Endothelial cell (in vitro differentiated cells): ENCODE data around the gene ADGRV1. TPM values are rescaled to one million over a fixed set of nuclear protein-coding genes. Genes with fewer than 3 reads are reported as not detected.
"Not testable (repeated sequence)": the region's sequence is repeated elsewhere in the genome, so short reads cannot be mapped to it uniquely, and the experiment has no call there.

Experiments used
- DNase-seq: peaks from one replicate; pipeline ENCODE4 v3.0.0; 2021; ENCODE audit warnings: low spot score
- H3K27ac Mint-ChIP-seq: one replicate; pipeline ENCODE4 v1.8.0; 2021; ENCODE audit warnings: mixed read lengths, inconsistent platforms; ENCODE audit not compliant: unreplicated experiment
- H3K27me3 Mint-ChIP-seq: one replicate; pipeline ENCODE4 v1.8.0; 2021; ENCODE audit warnings: mild to moderate bottlenecking, moderate library complexity, mixed read lengths, inconsistent platforms; ENCODE audit not compliant: unreplicated experiment
- H3K36me3 Mint-ChIP-seq: one replicate; pipeline ENCODE4 v1.8.0; 2021; ENCODE audit warnings: mild to moderate bottlenecking, low read depth, mixed read lengths, inconsistent platforms; ENCODE audit not compliant: unreplicated experiment
- H3K4me1 Mint-ChIP-seq: one replicate; pipeline ENCODE4 v1.8.0; 2021; ENCODE audit warnings: mild to moderate bottlenecking, mixed read lengths, inconsistent platforms; ENCODE audit not compliant: unreplicated experiment
- H3K4me3 Mint-ChIP-seq: one replicate; pipeline ENCODE4 v1.8.0; 2021; ENCODE audit warnings: mild to moderate bottlenecking, mixed read lengths, inconsistent platforms; ENCODE audit not compliant: unreplicated experiment
- H3K9me3 Mint-ChIP-seq: one replicate; pipeline ENCODE4 v1.8.0; 2021; ENCODE audit warnings: mixed read lengths, inconsistent platforms; ENCODE audit not compliant: unreplicated experiment
- total RNA-seq: library from RNA; stranded (reverse); fragmentation: NEBNext Ultra II Directional; extraction: Animal tissue kit (Norgen Biotek cat#: 25700); gene quantifications from one replicate; pipeline ENCODE4 v1.2.1, GENCODE V29; 2021; ENCODE audit not compliant: unreplicated experiment
- TF ChIP-seq, protein P1 (sequence below): fragments of 200-600 bp; sonication (generic); IDR thresholded peaks from one replicate; pipeline ENCODE4 v1.5.0; 2021; ENCODE audit warnings: antibody characterized with exemption; ENCODE audit not compliant: unreplicated experiment

ADGRV1 gene
- total RNA-seq, 1 donor from 2014 or later = 23.1 TPM

DNA sequence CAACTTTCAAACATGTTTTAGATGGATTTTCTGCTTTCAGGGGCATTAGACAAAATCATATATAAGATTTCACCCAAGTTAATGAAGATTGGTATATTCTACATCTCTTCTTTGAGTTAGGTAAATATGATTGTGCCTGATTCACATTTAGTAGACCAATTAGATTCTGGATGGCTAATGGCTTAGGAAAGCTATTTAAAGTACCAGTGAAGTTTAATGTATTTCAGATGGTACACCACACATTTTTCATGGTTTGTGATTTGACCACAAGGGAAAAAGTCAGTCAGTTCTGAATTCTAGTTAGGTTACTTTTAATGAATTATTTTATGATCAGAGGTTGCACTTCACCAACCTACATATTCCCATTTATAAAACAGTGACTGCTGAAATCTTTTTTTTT, 409.7 kb downstream of the ADGRV1 start:
- TF ChIP-seq, protein P1, sequence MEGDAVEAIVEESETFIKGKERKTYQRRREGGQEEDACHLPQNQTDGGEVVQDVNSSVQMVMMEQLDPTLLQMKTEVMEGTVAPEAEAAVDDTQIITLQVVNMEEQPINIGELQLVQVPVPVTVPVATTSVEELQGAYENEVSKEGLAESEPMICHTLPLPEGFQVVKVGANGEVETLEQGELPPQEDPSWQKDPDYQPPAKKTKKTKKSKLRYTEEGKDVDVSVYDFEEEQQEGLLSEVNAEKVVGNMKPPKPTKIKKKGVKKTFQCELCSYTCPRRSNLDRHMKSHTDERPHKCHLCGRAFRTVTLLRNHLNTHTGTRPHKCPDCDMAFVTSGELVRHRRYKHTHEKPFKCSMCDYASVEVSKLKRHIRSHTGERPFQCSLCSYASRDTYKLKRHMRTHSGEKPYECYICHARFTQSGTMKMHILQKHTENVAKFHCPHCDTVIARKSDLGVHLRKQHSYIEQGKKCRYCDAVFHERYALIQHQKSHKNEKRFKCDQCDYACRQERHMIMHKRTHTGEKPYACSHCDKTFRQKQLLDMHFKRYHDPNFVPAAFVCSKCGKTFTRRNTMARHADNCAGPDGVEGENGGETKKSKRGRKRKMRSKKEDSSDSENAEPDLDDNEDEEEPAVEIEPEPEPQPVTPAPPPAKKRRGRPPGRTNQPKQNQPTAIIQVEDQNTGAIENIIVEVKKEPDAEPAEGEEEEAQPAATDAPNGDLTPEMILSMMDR = no peak
- H3K27ac Mint-ChIP-seq = no peak overlapping the region
- H3K27me3 Mint-ChIP-seq = peaks cover 1% of the 10 kb centered on the region
- peaks cover 4% of the 10 kb centered on the region for H3K9me3 Mint-ChIP-seq
- peaks cover 3% of the 10 kb centered on the region for H3K4me1 Mint-ChIP-seq
- peaks cover 13% of the 10 kb centered on the region for H3K36me3 Mint-ChIP-seq
- no peak overlapping the region for H3K4me3 Mint-ChIP-seq
- DNase-seq = no peak

DNA sequence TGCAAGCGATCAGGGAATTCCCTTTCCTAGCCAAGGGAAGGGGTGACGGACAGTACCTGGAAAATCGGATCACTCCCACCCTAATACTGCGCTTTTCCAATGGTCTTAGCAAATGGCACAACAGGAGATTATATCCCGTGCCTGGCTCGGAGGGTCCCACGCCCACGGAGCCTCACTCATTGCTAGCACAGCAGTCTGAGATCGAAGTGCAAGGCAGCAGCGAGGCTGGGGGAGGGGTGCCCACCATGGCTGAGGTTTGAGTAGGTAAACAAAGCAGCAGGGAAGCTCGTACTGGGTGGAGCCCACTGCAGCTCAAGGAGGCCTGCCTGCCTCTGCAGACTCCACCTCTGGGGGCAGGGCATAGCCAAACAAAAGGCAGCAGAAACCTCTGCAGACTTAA, 411.3 kb downstream of the ADGRV1 start:
- DNase-seq, H3K27me3 Mint-ChIP-seq, H3K27ac Mint-ChIP-seq, H3K4me1 Mint-ChIP-seq, H3K9me3 Mint-ChIP-seq: not testable (repeated sequence)
- Mint-ChIP-seq H3K4me3 (peak overlapping the region; percentile 75), H3K36me3 (peaks cover 13% of the 10 kb centered on the region)

DNA sequence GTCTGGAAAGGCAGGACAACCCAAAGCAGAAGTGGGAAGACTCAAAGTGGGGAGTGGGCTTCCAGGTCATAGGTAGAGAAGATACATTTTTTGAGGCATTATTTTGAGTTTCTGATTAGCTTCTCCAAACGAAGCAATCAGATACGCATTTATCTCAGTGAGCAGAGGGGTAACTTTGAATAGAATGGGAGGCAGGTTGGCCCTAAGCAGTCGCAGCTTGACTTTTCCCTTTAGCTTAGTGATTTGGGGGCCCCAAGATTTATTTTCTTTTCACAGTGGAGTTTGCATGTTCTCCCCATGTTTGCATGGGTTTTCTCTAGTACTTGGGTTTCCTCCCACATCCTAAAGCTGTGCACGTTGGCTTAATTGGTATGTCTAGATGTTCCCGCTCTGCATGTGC, 422.6 kb downstream of the ADGRV1 start:
- H3K27ac Mint-ChIP-seq = no peak overlapping the region
- no peaks in the 10 kb centered on the region for H3K9me3 Mint-ChIP-seq
- no peak for DNase-seq
- H3K27me3 Mint-ChIP-seq = peaks cover 2% of the 10 kb centered on the region
- TF ChIP-seq, protein P1 = no peak
- H3K36me3 Mint-ChIP-seq = no peaks in the 10 kb centered on the region
- H3K4me3 Mint-ChIP-seq = no peak overlapping the region
- H3K4me1 Mint-ChIP-seq = no peaks in the 10 kb centered on the region

DNA sequence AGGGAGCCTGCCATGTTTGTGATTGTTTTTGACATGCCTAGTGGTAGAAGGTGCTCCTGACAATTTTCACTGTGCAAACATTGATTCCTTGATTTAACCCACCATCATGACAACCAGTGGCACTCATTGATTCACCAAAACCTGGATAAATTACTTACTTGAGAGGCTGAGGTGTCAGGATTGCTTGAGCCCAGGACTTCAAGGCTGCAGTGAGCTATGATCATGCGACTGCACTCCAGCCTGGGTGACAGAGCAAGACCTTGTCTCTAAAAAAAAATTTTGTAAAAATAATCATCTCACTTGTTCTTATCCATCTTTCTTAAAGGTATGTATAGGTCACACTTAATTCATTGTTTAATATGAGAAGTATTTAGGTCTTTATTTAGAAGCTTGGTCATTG, 423.2 kb downstream of the ADGRV1 start:
- no peaks in the 10 kb centered on the region for H3K9me3 Mint-ChIP-seq
- DNase-seq = no peak
- H3K27ac Mint-ChIP-seq = no peak overlapping the region
- H3K4me3 Mint-ChIP-seq = no peak overlapping the region
- H3K27me3 Mint-ChIP-seq = peaks cover 2% of the 10 kb centered on the region
- TF ChIP-seq, protein P1 = no peak
- no peaks in the 10 kb centered on the region for H3K4me1 Mint-ChIP-seq
- H3K36me3 Mint-ChIP-seq = no peaks in the 10 kb centered on the region

DNA sequence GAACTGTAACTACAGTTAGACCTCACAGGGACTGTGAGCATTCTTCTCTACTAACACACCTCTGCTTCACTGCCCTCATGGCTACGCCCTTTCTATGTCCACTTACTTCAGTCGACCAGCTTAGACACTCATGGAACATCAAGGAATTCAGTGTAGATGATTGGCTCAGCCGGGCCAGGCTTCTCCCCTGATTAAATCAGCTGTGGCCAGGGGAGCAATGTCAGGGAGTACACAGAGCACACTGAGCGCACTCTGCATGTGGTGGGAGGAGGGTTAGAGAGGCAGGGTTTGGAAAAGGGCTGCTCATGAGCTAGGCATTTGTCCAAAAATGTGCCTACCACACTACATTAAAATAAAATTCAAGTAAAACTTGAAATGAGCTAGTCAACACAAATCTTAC, 424.0 kb downstream of the ADGRV1 start:
- H3K27me3 Mint-ChIP-seq = peaks cover 2% of the 10 kb centered on the region
- H3K36me3 Mint-ChIP-seq = no peaks in the 10 kb centered on the region
- no peaks in the 10 kb centered on the region for H3K4me1 Mint-ChIP-seq

More for the DNA sequence above, 424.0 kb downstream of the ADGRV1 start:
- no peak for DNase-seq
- no peak overlapping the region for H3K4me3 Mint-ChIP-seq
- H3K9me3 Mint-ChIP-seq = no peaks in the 10 kb centered on the region
- no peak overlapping the region for H3K27ac Mint-ChIP-seq
- TF ChIP-seq, protein P1 = no peak
